WTC11 (cell line): Measurements from ENCODE around the gene SNX24.

Experiments
- ARID4B ChIP-seq: sonication (generic); formaldehyde crosslinking; IDR thresholded peaks from 2 replicates; pipeline ENCODE4 v1.8.0; 2023; ENCODE audit warnings: missing genetic modification reagents, mild to moderate bottlenecking, borderline replicate concordance
- CREM ChIP-seq: sonication (generic); formaldehyde crosslinking; IDR thresholded peaks from 2 replicates; pipeline ENCODE4 v1.8.1; 2022; ENCODE audit warnings: mild to moderate bottlenecking, missing genetic modification reagents, moderate library complexity
- CTCF ChIP-seq: fragments of 200-600 bp; IDR thresholded peaks from 2 replicates; pipeline ENCODE4 v1.8.0; 2022; ENCODE audit warnings: antibody characterized with exemption
- E2F4 ChIP-seq: sonication (generic); formaldehyde crosslinking; IDR thresholded peaks from 2 replicates; pipeline ENCODE4 v1.8.1; 2022; ENCODE audit warnings: low read depth, mild to moderate bottlenecking, moderate library complexity, missing genetic modification reagents, borderline replicate concordance
- ESRRA ChIP-seq: sonication (generic); formaldehyde crosslinking; IDR thresholded peaks from 2 replicates; pipeline ENCODE4 v1.8.1; 2022; ENCODE audit warnings: mild to moderate bottlenecking, missing genetic modification reagents, borderline replicate concordance
- ETV6 ChIP-seq: sonication (generic); formaldehyde crosslinking; IDR thresholded peaks from 2 replicates; pipeline ENCODE4 v1.8.1; 2022; ENCODE audit warnings: mild to moderate bottlenecking, missing genetic modification reagents
- FOXJ3 ChIP-seq: sonication (generic); formaldehyde crosslinking; IDR thresholded peaks from 2 replicates; pipeline ENCODE4 v1.9.0; 2021; ENCODE audit warnings: missing genetic modification reagents, mild to moderate bottlenecking, borderline replicate concordance
- FOXP4 ChIP-seq: sonication (generic); formaldehyde crosslinking; IDR thresholded peaks from 2 replicates; pipeline ENCODE4 v1.8.0; 2022; ENCODE audit warnings: mild to moderate bottlenecking, missing genetic modification reagents
- NR1H2 ChIP-seq: sonication (generic); formaldehyde crosslinking; IDR thresholded peaks from 2 replicates; pipeline ENCODE4 v1.9.0; 2021; ENCODE audit warnings: mild to moderate bottlenecking, moderate library complexity, missing genetic modification reagents
- NR2C2 ChIP-seq: sonication (generic); formaldehyde crosslinking; IDR thresholded peaks from 2 replicates; pipeline ENCODE4 v1.8.0; 2022; ENCODE audit warnings: mild to moderate bottlenecking, missing genetic modification reagents
- PRDM15 ChIP-seq: sonication (generic); formaldehyde crosslinking; IDR thresholded peaks from 2 replicates; pipeline ENCODE4 v1.8.0; 2022; ENCODE audit warnings: missing genetic modification reagents
- SP1 ChIP-seq: sonication (generic); formaldehyde crosslinking; conservative IDR thresholded peaks from 2 replicates; pipeline ENCODE4 v1.8.1; 2022; ENCODE audit warnings: missing genetic modification reagents
- USF2 ChIP-seq: sonication (generic); formaldehyde crosslinking; IDR thresholded peaks from 2 replicates; pipeline ENCODE4 v1.8.1; 2023; ENCODE audit warnings: mild to moderate bottlenecking, missing genetic modification reagents, moderate library complexity
- ZNF121 ChIP-seq: sonication (generic); formaldehyde crosslinking; IDR thresholded peaks from 2 replicates; pipeline ENCODE4 v1.8.0; 2023; ENCODE audit warnings: missing genetic modification reagents

GRCh38 chr5:122963305-122963704 is 117.9 kb downstream of the SNX24 start:
- TF ChIP-seq SP1 (CRISPR knock-in tag) (no peak), CTCF (no peak), PRDM15 (CRISPR knock-in tag) (no peak), NR2C2 (CRISPR knock-in tag) (no peak), E2F4 (CRISPR knock-in tag) (no peak), ESRRA (CRISPR knock-in tag) (no peak), ETV6 (CRISPR knock-in tag) (no peak), CREM (CRISPR knock-in tag) (no peak), USF2 (CRISPR knock-in tag) (no peak), FOXP4 (CRISPR knock-in tag) (no peak), ZNF121 (CRISPR knock-in tag) (no peak), ARID4B (CRISPR knock-in tag) (no peak), FOXJ3 (no peak), NR1H2 (CRISPR knock-in tag) (no peak)
